C4-2B (cell line): ENCODE data around the gene P2RY12.

Experiments
- CTCF ChIP-seq: fragments of 450-650 bp; conservative IDR thresholded peaks from 2 replicates; pipeline ENCODE4 v1.5.1; 2017; ENCODE audit warnings: mild to moderate bottlenecking
- ZFX ChIP-seq: fragments of 450-650 bp; IDR thresholded peaks from 2 replicates; pipeline ENCODE4 v1.6.1; 2017

- TF ChIP-seq CTCF (no peak), ZFX (no peak)
These were observed 91.4 kb downstream of the P2RY12 start for GRCh38 chr3:151293127-151293526.
